HepG2 (cell line): ENCODE measurements around the gene JAZF1. TPM values are rescaled to one million over a fixed set of nuclear protein-coding genes. Genes with fewer than 3 reads are reported as not detected.

Experiments
- ATAC-seq: fragments of 200-7000 bp; cut with Tn5 transposase; 3 replicates; pipeline ENCODE4 v1.9.1; 2020; ENCODE audit warnings: mild to moderate bottlenecking, moderate library complexity
- BruUV-seq: library from RNA; stranded (reverse); fragments of 400-500 nt; replicated peaks from 2 replicates; lab custom pipeline; 2021; lab: Mats Ljungman, UMichigan
- CTCF ChIA-PET: fragments of 300-600 bp; formaldehyde crosslinking; extraction: SDS; loops from one replicate; lab custom pipeline; 2021; ENCODE audit warnings: low total read pairs, inconsistent platforms, low intra/inter-chr PET ratio; lab: Yijun Ruan, JAX
- POLR2A ChIA-PET: fragments of 350-600 bp; sonication (Branson Sonifier 250); formaldehyde crosslinking; loops from one replicate; lab custom pipeline; 2020; ENCODE audit warnings: antibody characterized with exemption, inconsistent platforms; lab: Yijun Ruan, JAX
- DNase-seq: peaks from one replicate; pipeline ENCODE4 v3.0.0-alpha.2; 2015; ENCODE audit warnings: low spot score
- FAIRE-seq: peaks from 3 replicates; lab custom pipeline; 2011; peaks lifted over from hg19 to GRCh38; lab: Jason Lieb, UNC
- H2AFZ ChIP-seq: one replicate; pipeline ENCODE4 v1.6.1; 2011; ENCODE audit warnings: low read length, inconsistent platforms
- H3K27ac ChIP-seq: fragments of 300-600 bp; 3 replicates; pipeline ENCODE4 v1.8.0; 2011; ENCODE audit warnings: mixed run types, mild to moderate bottlenecking, mixed read lengths, low read length, inconsistent platforms; ENCODE audit not compliant: insufficient read depth; ENCODE audit errors: extremely low read length
- H3K27me3 ChIP-seq, 2 experiments: fragments of 200-600 bp in 1 of 2; 2 replicates in 1 of 2; 3 replicates in 1 of 2; pipeline versions ENCODE4 v1.6.0 to v1.8.0; 2011; ENCODE audit warnings: low read length in 2 of 2, mild to moderate bottlenecking in 2 of 2, moderate library complexity in 2 of 2, inconsistent platforms in 1 of 2; ENCODE audit not compliant: insufficient read depth in 2 of 2, control insufficient read depth in 1 of 2
- H3K36me3 ChIP-seq, 2 experiments: fragments of 200-600 bp in 1 of 2; replicated peaks in 1 of 2; 2 replicates in 1 of 2; 3 replicates in 1 of 2; pipeline versions ENCODE4 v1.5.1 to v1.8.0; 2011; ENCODE audit warnings: low read length in 2 of 2, inconsistent platforms in 1 of 2; ENCODE audit not compliant: insufficient read depth in 2 of 2, control insufficient read depth in 1 of 2
- H3K4me1 ChIP-seq: 2 replicates; pipeline ENCODE4 v1.5.1; 2012; ENCODE audit warnings: low read length, inconsistent platforms; ENCODE audit not compliant: insufficient read depth
- H3K4me2 ChIP-seq: 2 replicates; pipeline ENCODE4 v1.6.0; 2011; ENCODE audit warnings: low read depth, low read length, inconsistent platforms
- H3K4me3 ChIP-seq, 3 experiments: fragments of 200-600 bp in 1 of 3; sonication (generic), shearing (Covaris generic) in 1 of 3; replicated peaks in 1 of 3; 2 replicates each; pipeline ENCODE4 v1.5.1; 2011 to 2016; ENCODE audit warnings: low read length in 3 of 3, inconsistent platforms in 2 of 3, low read depth in 2 of 3, mild to moderate bottlenecking in 2 of 3, control low read depth in 1 of 3, mixed read lengths in 1 of 3; ENCODE audit not compliant: insufficient read depth in 1 of 3
- H3K79me2 ChIP-seq: one replicate; pipeline ENCODE4 v1.6.1; 2011; ENCODE audit warnings: low read length, inconsistent platforms; ENCODE audit not compliant: insufficient read depth
- H3K9ac ChIP-seq: 2 replicates; pipeline ENCODE4 v1.6.0; 2011; ENCODE audit warnings: mild to moderate bottlenecking, low read depth, low read length, inconsistent platforms; ENCODE audit not compliant: insufficient read depth
- H3K9me3 ChIP-seq: 2 replicates; pipeline ENCODE4 v1.5.1; 2012; ENCODE audit warnings: mild to moderate bottlenecking, low read length
- H4K20me1 ChIP-seq: 2 replicates; pipeline ENCODE4 v1.6.0; 2011; ENCODE audit warnings: inconsistent platforms, mild to moderate bottlenecking, low read length, moderate library complexity; ENCODE audit not compliant: insufficient read depth
- CEBPB ChIP-seq: IDR thresholded peaks from 2 replicates; pipeline ENCODE4 v1.6.1; 2011; ENCODE audit warnings: low read depth, low read length, improper control_type of control experiment, borderline replicate concordance
- CEBPG ChIP-seq: IDR thresholded peaks from 2 replicates; pipeline ENCODE4 v1.6.1; 2016
- HDAC6 ChIP-seq: fragments of 200-600 bp; sonication (generic); IDR thresholded peaks from 2 replicates; pipeline ENCODE4 v1.7.0; 2017; ENCODE audit warnings: mild to moderate bottlenecking, antibody characterized with exemption, low read length, low read depth
- KLF13 ChIP-seq: sonication (generic); formaldehyde crosslinking; IDR thresholded peaks from 2 replicates; pipeline ENCODE4 v1.4.0; 2020; ENCODE audit warnings: mild to moderate bottlenecking, missing genetic modification reagents
- SIX4 ChIP-seq: sonication (generic); formaldehyde crosslinking; IDR thresholded peaks from 2 replicates; pipeline ENCODE4 v1.4.0; 2020; ENCODE audit warnings: missing genetic modification reagents
- ZNF432 ChIP-seq: sonication (generic); formaldehyde crosslinking; IDR thresholded peaks from 2 replicates; pipeline ENCODE4 v1.5.0; 2020; ENCODE audit warnings: missing genetic modification reagents, mild to moderate bottlenecking, borderline replicate concordance
- WGBS: methylation state at CpG from one replicate; pipeline ENCODE4 v1.1.6; 2017; ENCODE audit warnings: low lambda C conversion rate; 5-methylcytosine and 5-hydroxymethylcytosine counted together
- in situ Hi-C: cut with HindIII; loops from 2 replicates; pipeline ENCODE4 v1.10.0; 2017; ENCODE audit warnings: low pct_unique_long_range_greater_than_20kb; ENCODE audit not compliant: extremely low pct_ligation_motif_present
- intact Hi-C: fragments of 100-400 bp; cut with micrococcal nuclease; formaldehyde crosslinking; loops from one replicate; pipeline ENCODE4 v1.10.0; 2022; ENCODE audit not compliant: unreplicated experiment
- polyA plus RNA-seq, 8 experiments: library from polyadenylated mRNA; depleted of rRNA in 3 of 8; stranded (reverse) in 7 of 8; unstranded in 1 of 8; fragments of >200 nt; fragmentation: Illumina TruSeq in 4 of 8; extraction: Trizol in 4 of 8; gene quantifications; 2 replicates each; pipeline versions ENCODE4 v1.2.1 to v1.2.3, GENCODE V29; 2011 to 2016; ENCODE audit warnings: low read depth in 4 of 8, missing spikeins in 1 of 8, mixed read lengths in 1 of 8; ENCODE audit not compliant: insufficient read depth in 1 of 8
- total RNA-seq, 5 experiments: library from RNA; depleted of rRNA; stranded (reverse); fragments of >200 nt; fragmentation: Illumina TruSeq; extraction: Trizol; gene quantifications; 2 replicates each; pipeline ENCODE4 v1.2.3, GENCODE V29; 2016; ENCODE audit warnings: low read depth in 1 of 5
- TF ChIP-seq, protein P1 (sequence below): sonication (generic); formaldehyde crosslinking; IDR thresholded peaks from 2 replicates; pipeline ENCODE4 v1.5.1; 2020; ENCODE audit warnings: mild to moderate bottlenecking, missing genetic modification reagents, borderline replicate concordance

JAZF1 gene
- total and polyA plus RNA-seq, 2 of the 13 experiments (the other 11 are each of a cell fraction or from before 2014, with no cell fraction given): not detected

DNA sequence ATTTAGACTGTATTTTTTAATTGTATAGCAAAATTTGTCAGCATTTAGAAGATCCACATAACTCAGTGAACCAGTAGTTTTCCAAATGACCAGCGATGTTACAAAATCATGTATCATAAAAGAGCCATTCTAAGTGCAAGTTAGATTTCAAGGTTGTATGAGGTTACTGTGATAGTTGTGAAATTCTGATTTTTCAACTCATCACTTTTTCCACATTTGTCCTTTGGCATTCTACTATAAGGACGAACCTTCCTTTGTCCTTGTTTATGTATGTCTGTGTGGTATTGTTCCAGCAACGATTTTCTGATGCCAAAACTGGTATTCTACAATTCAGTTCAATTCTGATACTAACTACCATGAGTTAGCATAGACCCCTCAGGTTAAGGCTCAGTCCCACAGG lies 376.5 kb downstream of the JAZF1 start (continued):
- TF ChIP-seq, protein P1, sequence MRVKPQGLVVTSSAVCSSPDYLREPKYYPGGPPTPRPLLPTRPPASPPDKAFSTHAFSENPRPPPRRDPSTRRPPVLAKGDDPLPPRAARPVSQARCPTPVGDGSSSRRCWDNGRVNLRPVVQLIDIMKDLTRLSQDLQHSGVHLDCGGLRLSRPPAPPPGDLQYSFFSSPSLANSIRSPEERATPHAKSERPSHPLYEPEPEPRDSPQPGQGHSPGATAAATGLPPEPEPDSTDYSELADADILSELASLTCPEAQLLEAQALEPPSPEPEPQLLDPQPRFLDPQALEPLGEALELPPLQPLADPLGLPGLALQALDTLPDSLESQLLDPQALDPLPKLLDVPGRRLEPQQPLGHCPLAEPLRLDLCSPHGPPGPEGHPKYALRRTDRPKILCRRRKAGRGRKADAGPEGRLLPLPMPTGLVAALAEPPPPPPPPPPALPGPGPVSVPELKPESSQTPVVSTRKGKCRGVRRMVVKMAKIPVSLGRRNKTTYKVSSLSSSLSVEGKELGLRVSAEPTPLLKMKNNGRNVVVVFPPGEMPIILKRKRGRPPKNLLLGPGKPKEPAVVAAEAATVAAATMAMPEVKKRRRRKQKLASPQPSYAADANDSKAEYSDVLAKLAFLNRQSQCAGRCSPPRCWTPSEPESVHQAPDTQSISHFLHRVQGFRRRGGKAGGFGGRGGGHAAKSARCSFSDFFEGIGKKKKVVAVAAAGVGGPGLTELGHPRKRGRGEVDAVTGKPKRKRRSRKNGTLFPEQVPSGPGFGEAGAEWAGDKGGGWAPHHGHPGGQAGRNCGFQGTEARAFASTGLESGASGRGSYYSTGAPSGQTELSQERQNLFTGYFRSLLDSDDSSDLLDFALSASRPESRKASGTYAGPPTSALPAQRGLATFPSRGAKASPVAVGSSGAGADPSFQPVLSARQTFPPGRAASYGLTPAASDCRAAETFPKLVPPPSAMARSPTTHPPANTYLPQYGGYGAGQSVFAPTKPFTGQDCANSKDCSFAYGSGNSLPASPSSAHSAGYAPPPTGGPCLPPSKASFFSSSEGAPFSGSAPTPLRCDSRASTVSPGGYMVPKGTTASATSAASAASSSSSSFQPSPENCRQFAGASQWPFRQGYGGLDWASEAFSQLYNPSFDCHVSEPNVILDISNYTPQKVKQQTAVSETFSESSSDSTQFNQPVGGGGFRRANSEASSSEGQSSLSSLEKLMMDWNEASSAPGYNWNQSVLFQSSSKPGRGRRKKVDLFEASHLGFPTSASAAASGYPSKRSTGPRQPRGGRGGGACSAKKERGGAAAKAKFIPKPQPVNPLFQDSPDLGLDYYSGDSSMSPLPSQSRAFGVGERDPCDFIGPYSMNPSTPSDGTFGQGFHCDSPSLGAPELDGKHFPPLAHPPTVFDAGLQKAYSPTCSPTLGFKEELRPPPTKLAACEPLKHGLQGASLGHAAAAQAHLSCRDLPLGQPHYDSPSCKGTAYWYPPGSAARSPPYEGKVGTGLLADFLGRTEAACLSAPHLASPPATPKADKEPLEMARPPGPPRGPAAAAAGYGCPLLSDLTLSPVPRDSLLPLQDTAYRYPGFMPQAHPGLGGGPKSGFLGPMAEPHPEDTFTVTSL (CRISPR knock-in tag): no peak
- no peak for TF ChIP-seq SIX4 (CRISPR knock-in tag)
- no peak for TF ChIP-seq HDAC6
- TF ChIP-seq ZNF432: no peak

DNA sequence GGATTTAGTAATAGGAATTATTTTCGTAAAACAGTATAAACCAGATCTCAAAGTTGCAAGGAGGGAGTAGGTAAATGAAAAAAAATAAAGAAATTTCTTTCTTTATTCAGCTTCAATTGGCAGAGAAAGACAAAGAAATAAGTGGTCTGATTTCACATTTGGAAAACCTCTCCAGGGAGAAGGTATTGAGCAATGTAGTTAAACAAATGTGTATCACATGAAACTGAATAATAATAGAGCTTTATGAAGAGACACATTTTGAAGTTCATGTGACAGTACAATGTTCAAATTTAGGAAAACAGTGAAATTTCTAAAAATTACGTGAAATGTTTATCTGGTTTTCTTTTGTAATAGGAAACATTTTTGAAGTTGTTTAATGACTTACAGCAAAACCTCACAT lies 377.6 kb downstream of the JAZF1 start:
- TF ChIP-seq CEBPB (peak; percentile 53; the same call in 1 of the 2 replicates), CEBPG (CRISPR knock-in tag) (peak; percentile 53; the same call in 1 of the 2 replicates), KLF13 (no peak)
- DNase-seq (peak; percentile 12), ATAC-seq (no peak), FAIRE-seq (no peak)
- peaks cover 17% of the 10 kb centered on the region for H3K4me1 ChIP-seq
- H3K4me3 ChIP-seq: no peak overlapping the region
- H3K9ac ChIP-seq: no peak overlapping the region
- H4K20me1 ChIP-seq: no peaks in the 10 kb centered on the region
- H3K27me3 ChIP-seq: no peaks in the 10 kb centered on the region
- ChIA-PET CTCF (no interaction called here), POLR2A (no interaction called here)
- H3K9me3 ChIP-seq: no peaks in the 10 kb centered on the region
- H3K79me2 ChIP-seq: no peaks in the 10 kb centered on the region
- no TSS peak for BruUV-seq
- intact Hi-C loops: no loop called here
- WGBS: 70% methylated on average over 2 of the region's 2 CpGs
- H3K36me3 ChIP-seq: peaks cover 0 to 2% of the 10 kb centered on the region in 2 experiments; a peak in 3 of 5 replicates
- in situ Hi-C loops: no loop called here
- H3K27ac ChIP-seq: no peak overlapping the region
- no peak overlapping the region for H3K4me2 ChIP-seq
- H2AFZ ChIP-seq: no peak overlapping the region
